ENCODE results near the gene DISP3. TPM values are rescaled to one million over a fixed set of nuclear protein-coding genes. Genes with fewer than 3 reads are reported as not detected.

DISP3 gene
- total and polyA plus RNA-seq, 7 donors: under 0.01 to 0.28 (median 0.16) TPM; not detected in 4

DNA sequence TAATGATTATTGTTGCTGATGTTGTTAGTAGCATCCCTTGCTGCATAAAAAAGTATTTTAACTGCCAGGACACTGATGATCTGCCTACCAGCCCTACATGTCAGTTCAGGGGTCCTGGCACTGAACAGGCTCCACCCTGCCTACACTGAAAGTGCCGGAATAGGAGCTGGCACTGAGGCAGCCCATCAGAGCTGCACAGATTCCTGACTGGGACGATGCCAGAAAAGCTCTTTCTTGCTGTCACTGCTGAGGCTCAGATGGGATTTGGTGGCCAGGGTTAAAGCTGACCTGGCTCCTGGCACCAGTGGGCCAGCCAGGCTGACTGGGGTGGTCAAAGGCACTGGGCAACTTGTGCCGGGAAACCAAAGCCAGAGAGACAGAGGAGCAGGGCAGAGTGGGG lies 6.2 kb upstream of the DISP3 start:
- Histone ChIP-seq H3K27me3 (peaks cover 3 to 44% (median 8%) of the 10 kb centered on the region in 3 donors), H3K36me3 (no peaks in the 10 kb centered on the region), H3K4me1 (no peaks in the 10 kb centered on the region), H3K9me3 (no peaks in the 10 kb centered on the region), H3K4me3 (no peak overlapping the region), H3K27ac (no peak overlapping the region)
- no peak for DNase-seq
- WGBS, 2 donors: 57 to 88% methylated on average over 3 of the region's 3 CpGs
- intact Hi-C loops (cut with DNase I): no loop called here
- TF ChIP-seq POLR2A (IDR thresholded peaks at IDR 0.05) (no peak), EP300 (IDR thresholded peaks at IDR 0.05) (no peak), POLR2AphosphoS5 (IDR thresholded peaks at IDR 0.05) (no peak)
- TF ChIP-seq, protein P1, sequence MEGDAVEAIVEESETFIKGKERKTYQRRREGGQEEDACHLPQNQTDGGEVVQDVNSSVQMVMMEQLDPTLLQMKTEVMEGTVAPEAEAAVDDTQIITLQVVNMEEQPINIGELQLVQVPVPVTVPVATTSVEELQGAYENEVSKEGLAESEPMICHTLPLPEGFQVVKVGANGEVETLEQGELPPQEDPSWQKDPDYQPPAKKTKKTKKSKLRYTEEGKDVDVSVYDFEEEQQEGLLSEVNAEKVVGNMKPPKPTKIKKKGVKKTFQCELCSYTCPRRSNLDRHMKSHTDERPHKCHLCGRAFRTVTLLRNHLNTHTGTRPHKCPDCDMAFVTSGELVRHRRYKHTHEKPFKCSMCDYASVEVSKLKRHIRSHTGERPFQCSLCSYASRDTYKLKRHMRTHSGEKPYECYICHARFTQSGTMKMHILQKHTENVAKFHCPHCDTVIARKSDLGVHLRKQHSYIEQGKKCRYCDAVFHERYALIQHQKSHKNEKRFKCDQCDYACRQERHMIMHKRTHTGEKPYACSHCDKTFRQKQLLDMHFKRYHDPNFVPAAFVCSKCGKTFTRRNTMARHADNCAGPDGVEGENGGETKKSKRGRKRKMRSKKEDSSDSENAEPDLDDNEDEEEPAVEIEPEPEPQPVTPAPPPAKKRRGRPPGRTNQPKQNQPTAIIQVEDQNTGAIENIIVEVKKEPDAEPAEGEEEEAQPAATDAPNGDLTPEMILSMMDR (IDR thresholded peaks at IDR 0.05): no peak

DNA sequence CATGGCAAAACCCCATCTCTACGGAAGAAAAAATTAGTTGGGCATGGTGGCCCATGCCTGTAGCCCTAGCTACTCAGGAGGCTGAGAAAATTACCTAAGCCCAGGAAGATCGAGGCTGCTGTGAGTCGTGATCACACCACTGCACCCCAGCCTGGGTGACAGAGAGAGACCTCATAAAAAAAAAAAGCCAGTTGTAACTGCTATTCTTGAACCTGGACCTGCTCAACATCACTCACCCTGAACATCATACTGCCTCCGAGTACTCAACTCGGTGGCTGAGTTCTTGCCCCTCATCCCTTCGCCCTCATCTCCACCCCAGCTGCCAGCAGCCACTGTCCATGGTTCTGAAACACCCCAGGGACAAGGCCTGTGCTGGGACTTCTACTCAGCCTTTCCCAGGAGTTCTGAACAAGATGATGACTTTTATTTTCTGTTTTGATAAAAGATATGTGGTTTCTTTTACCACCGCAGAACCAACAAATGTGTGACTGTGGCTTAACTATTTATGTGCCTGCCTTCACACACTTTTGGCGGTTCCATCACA lies 5.4 kb upstream of the DISP3 start:
- H3K36me3 ChIP-seq: no peaks in the 10 kb centered on the region
- no peak overlapping the region for H3K4me3 ChIP-seq
- H3K9me3 ChIP-seq: no peaks in the 10 kb centered on the region
- H3K27ac ChIP-seq: no peak overlapping the region
- peaks cover 0 to 4% (median 2%) of the 10 kb centered on the region in 4 donors for H3K4me1 ChIP-seq
- TF ChIP-seq, protein P1 (IDR thresholded peaks at IDR 0.05): no peak
- TF ChIP-seq EP300 (IDR thresholded peaks at IDR 0.05) (no peak), POLR2AphosphoS5 (IDR thresholded peaks at IDR 0.05) (no peak), POLR2A (IDR thresholded peaks at IDR 0.05) (no peak)
- no peak for DNase-seq
- H3K27me3 ChIP-seq: peaks cover 4 to 52% (median 16%) of the 10 kb centered on the region in 3 donors
- intact Hi-C loops (cut with DNase I): no loop called here
- WGBS, 2 donors: 53 to 55% methylated on average over 8 of the region's 8 CpGs

DNA sequence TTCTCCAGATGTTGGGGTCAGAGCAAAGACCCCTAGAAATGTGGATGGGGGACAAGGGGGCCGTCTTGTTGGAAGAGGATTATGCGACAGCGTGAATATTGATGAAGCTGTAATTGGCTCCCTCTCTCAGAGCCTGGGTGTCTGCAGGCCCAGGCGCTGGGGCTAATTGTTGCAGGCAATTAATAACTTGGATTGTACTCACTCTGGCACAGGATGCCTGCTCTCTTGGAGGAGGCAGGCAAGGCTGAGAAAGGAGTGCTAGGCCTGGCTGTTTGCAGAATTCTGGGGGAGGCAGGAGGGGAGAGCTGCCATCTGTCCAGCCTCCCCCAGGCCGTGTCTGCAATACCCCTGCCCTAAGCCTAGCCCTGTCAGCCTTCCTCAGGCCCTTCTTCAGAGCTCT lies 4.1 kb upstream of the DISP3 start:
- no peaks in the 10 kb centered on the region for H3K9me3 ChIP-seq
- H3K4me3 ChIP-seq: no peak overlapping the region
- peaks cover 14 to 58% (median 29%) of the 10 kb centered on the region in 3 donors for H3K27me3 ChIP-seq
- intact Hi-C loops (cut with DNase I): no loop called here
- peaks cover 0 to 16% (median 13%) of the 10 kb centered on the region in 4 donors for H3K4me1 ChIP-seq
- DNase-seq: no peak
- no peaks in the 10 kb centered on the region for H3K36me3 ChIP-seq
- no peak for TF ChIP-seq EP300 (IDR thresholded peaks at IDR 0.05)
- TF ChIP-seq, protein P1 (IDR thresholded peaks at IDR 0.05): no peak
- no peak for TF ChIP-seq POLR2AphosphoS5 (IDR thresholded peaks at IDR 0.05)
- TF ChIP-seq POLR2A (IDR thresholded peaks at IDR 0.05): no peak
- H3K27ac ChIP-seq: no peak overlapping the region
- WGBS, 2 donors: 74 to 77% methylated on average over 5 of the region's 5 CpGs

DNA sequence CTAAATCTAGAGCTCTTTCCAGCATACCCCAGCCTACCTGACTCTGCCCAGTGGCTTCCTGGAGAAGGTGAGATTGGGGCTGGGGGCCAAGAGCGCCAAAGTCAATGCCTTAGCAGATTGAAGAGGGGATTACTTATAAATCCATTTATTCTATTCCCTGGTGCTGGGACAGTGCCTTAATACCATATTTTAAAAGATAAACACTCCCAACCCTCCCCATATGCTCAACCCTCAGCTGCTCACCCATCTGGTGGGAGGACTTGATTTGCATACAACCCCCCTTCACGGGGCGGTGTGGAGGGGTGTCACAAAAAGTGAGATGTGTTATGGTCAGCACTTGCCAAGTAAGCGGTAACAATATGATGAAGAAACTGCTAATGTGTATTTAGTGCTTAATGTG lies 3.2 kb upstream of the DISP3 start:
- Histone ChIP-seq H3K4me1 (peaks cover 0 to 21% (median 14%) of the 10 kb centered on the region in 4 donors), H3K27ac (no peak overlapping the region), H3K36me3 (no peaks in the 10 kb centered on the region), H3K27me3 (peaks cover 18 to 67% (median 36%) of the 10 kb centered on the region in 3 donors), H3K9me3 (no peaks in the 10 kb centered on the region), H3K4me3 (no peak overlapping the region)
- 75 to 82% methylated on average over 4 of the region's 4 CpGs for WGBS, 2 donors
- intact Hi-C loops (cut with DNase I): no loop called here
- no peak for DNase-seq
- TF ChIP-seq POLR2AphosphoS5 (IDR thresholded peaks at IDR 0.05) (no peak), EP300 (IDR thresholded peaks at IDR 0.05) (no peak), POLR2A (IDR thresholded peaks at IDR 0.05) (no peak)
- TF ChIP-seq, protein P1 (IDR thresholded peaks at IDR 0.05): no peak
